ENCODE results near the gene C19orf44. TPM values are rescaled to one million over a fixed set of nuclear protein-coding genes. Genes with fewer than 3 reads are reported as not detected.

The C19orf44 gene
- total RNA-seq, 2 donors from 2014 or later: 4.9 to 6.1 TPM

- Histone ChIP-seq H3K9me3 (no peaks in the 10 kb centered on the region), H3K4me3 (no peak overlapping the region), H3K4me1 (ENCODE audit: control insufficient read depth in 1 of 2, low read depth in 2 of 2) (no peaks in the 10 kb centered on the region), H3K36me3 (peaks cover 62% of the 10 kb centered on the region), H3K27ac (no peak overlapping the region), H3K27me3 (replicated peaks; ENCODE audit: insufficient read depth) (no peaks in the 10 kb centered on the region)
- ATAC-seq (ENCODE audit: insufficient number of reproducible peaks, low FRiP score, low read depth) (no peak), DNase-seq (ENCODE audit: low spot score) (no peak)
- TF ChIP-seq CTCF (IDR thresholded peaks at IDR 0.05): no peak
Observed at GRCh38 chr19:16518061-16518460, 21.9 kb downstream of the C19orf44 start.

GRCh38 chr19:16518483-16519229, 22.5 kb downstream of the C19orf44 start:
- Histone ChIP-seq H3K4me1 (ENCODE audit: control insufficient read depth in 1 of 2, low read depth in 2 of 2) (no peaks in the 10 kb centered on the region), H3K36me3 (peaks cover 65% of the 10 kb centered on the region), H3K27me3 (replicated peaks; ENCODE audit: insufficient read depth) (no peaks in the 10 kb centered on the region), H3K9me3 (no peaks in the 10 kb centered on the region), H3K27ac (no peak overlapping the region), H3K4me3 (no peak overlapping the region)
- no peak for DNase-seq (ENCODE audit: low spot score)
- TF ChIP-seq CTCF (IDR thresholded peaks at IDR 0.05): no peak
- no peak for ATAC-seq (ENCODE audit: insufficient number of reproducible peaks, low FRiP score, low read depth)

- no peak for TF ChIP-seq CTCF (IDR thresholded peaks at IDR 0.05)
- peaks cover 71% of the 10 kb centered on the region for H3K36me3 ChIP-seq
- no peaks in the 10 kb centered on the region for H3K9me3 ChIP-seq
- no peak for DNase-seq (ENCODE audit: low spot score)
- H3K27ac ChIP-seq: no peak overlapping the region
- no peak for ATAC-seq (ENCODE audit: insufficient number of reproducible peaks, low FRiP score, low read depth)
- H3K27me3 ChIP-seq (replicated peaks; ENCODE audit: insufficient read depth): no peaks in the 10 kb centered on the region
- H3K4me1 ChIP-seq (ENCODE audit: control insufficient read depth in 1 of 2, low read depth in 2 of 2): no peaks in the 10 kb centered on the region
- no peak overlapping the region for H3K4me3 ChIP-seq
Observed at GRCh38 chr19:16519230-16519687, 23.1 kb downstream of the C19orf44 start.

- DNase-seq (ENCODE audit: low spot score) (no peak), ATAC-seq (ENCODE audit: insufficient number of reproducible peaks, low FRiP score, low read depth) (no peak)
- no peak for TF ChIP-seq CTCF (IDR thresholded peaks at IDR 0.05)
- no peaks in the 10 kb centered on the region for H3K4me1 ChIP-seq (ENCODE audit: control insufficient read depth in 1 of 2, low read depth in 2 of 2)
- no peaks in the 10 kb centered on the region for H3K9me3 ChIP-seq
- no peak overlapping the region for H3K27ac ChIP-seq
- no peaks in the 10 kb centered on the region for H3K27me3 ChIP-seq (replicated peaks; ENCODE audit: insufficient read depth)
- H3K4me3 ChIP-seq: no peak overlapping the region
- peaks cover 77% of the 10 kb centered on the region for H3K36me3 ChIP-seq
Observed at GRCh38 chr19:16520074-16520973, 24.1 kb downstream of the C19orf44 start.

GRCh38 chr19:16520986-16521624, 24.9 kb downstream of the C19orf44 start:
- DNase-seq (ENCODE audit: low spot score): no peak
- H3K27me3 ChIP-seq (replicated peaks; ENCODE audit: insufficient read depth): no peaks in the 10 kb centered on the region
- no peak for TF ChIP-seq CTCF (IDR thresholded peaks at IDR 0.05)
- H3K4me3 ChIP-seq: no peak overlapping the region
- peaks cover 84% of the 10 kb centered on the region for H3K36me3 ChIP-seq
- no peak overlapping the region for H3K27ac ChIP-seq
- no peaks in the 10 kb centered on the region for H3K4me1 ChIP-seq (ENCODE audit: control insufficient read depth in 1 of 2, low read depth in 2 of 2)
- ATAC-seq (ENCODE audit: insufficient number of reproducible peaks, low FRiP score, low read depth): no peak
- H3K9me3 ChIP-seq: no peaks in the 10 kb centered on the region
